Ramos (cell line): ENCODE results near the gene ZC3H12D.
"Not testable (repeated sequence)": the region's sequence is repeated elsewhere in the genome, so short reads cannot be mapped to it uniquely, and the experiment has no call there.

Experiments
- in situ Hi-C: fragments of 300-500 bp; cut with MboI; formaldehyde crosslinking; loops from one replicate; pipeline ENCODE4 v1.14.3; 2022; ENCODE audit warnings: low sequenced_read_pairs; ENCODE audit not compliant: unreplicated experiment

Gene ZC3H12D

DNA sequence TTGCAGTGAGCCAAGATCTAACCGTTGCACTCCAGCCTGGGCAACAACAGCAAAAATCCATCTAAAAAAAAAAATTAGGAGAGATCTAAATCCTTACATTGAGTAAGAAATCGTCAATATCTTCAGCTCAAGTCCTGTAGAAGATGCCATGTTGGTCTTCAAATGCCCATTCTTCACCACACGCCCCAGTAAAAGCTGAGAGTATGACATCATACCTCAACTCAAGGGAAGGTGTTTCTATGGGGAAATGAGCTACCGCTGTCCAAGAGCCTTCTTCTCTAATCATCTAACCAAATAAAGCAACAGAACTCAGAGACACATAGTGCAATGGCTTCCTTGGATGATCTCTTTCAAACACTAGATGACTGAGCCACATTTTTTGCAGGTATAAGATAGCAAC is 2.5 kb upstream of the ZC3H12D start:
- in situ Hi-C loops: no loop called here

DNA sequence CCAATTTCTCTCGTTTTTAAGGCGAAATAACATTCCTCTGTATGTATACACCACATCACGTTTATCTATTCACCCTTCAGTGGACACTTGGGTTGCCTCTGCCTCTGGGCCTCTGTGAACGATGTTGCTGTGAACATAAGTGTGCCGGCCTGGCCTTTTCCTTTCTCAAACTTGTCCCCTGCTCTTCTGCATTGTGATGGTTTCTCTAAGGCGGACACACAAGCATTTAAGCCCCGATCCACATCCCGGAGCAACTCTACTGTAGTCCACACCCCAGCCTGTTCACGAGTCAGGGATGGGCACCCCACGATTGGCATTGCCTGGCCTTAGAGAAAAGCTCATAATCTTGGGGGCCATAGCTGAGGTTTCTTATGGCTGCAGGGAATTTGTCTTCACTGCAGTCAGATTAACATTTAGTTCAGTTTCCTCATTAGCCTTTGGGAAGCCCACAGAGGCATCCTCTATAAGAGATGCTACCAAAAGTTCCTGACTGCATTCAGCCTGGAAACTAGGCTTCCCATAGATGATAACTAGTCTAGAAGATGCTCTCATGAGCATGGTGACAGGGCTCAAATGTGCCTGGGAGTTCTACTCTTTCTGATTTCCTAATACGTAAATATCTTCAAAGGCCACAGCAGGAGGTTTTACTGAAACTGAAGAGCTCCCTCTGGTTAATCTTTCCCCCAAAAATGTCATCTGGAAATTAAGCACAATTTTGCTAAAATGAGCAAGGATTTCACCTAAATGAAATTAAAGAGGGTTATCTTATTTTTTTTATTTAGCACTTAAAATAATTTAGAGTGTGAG is 762 bp downstream of the ZC3H12D start:
- in situ Hi-C loops: no loop called here

- in situ Hi-C loops: no loop called here
Measured at GRCh38 chr6:149483334-149483725, 1.5 kb downstream of the ZC3H12D start.

DNA sequence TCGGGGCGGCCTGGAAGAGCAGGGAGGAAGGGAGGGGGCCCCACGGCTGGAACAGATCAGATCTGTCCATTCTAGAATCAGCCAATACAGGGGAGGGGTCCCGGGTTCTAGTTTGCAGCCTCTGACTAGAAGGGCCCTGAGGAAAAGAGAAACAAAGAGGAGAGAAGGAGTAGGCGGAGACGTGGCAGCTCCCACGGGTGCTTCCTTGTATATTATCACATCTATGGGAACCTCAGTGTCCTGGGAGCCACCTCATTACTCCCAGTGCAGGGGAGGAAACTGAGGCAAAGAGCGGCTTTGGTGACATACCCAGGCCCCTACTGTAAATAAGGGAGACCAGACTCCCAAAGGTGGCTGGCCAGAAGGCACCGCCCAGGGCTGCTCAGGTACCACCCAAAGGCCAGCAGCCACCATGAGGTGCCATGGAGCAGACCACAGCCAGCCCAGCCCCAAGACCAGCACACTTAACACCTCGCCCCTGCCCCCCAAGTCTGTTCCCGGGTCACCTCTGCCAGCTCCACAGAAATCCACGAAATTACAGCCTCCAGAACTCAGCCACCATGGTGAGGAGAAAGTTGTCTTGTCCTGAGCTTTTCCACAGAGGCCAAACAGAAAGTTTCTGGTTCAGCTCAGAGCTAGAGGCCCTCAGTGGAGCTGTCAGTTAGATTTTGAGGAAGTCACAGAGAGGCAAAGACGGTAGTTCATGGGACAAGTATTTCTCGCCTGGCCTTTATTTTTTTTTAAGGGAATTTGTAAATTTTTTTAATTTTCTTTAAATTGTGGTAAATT is 2.1 kb downstream of the ZC3H12D start:
- in situ Hi-C loops: no loop called here

GRCh38 chr6:149480502-149481280 is 4.1 kb downstream of the ZC3H12D start:
- in situ Hi-C loops: no loop called here

DNA sequence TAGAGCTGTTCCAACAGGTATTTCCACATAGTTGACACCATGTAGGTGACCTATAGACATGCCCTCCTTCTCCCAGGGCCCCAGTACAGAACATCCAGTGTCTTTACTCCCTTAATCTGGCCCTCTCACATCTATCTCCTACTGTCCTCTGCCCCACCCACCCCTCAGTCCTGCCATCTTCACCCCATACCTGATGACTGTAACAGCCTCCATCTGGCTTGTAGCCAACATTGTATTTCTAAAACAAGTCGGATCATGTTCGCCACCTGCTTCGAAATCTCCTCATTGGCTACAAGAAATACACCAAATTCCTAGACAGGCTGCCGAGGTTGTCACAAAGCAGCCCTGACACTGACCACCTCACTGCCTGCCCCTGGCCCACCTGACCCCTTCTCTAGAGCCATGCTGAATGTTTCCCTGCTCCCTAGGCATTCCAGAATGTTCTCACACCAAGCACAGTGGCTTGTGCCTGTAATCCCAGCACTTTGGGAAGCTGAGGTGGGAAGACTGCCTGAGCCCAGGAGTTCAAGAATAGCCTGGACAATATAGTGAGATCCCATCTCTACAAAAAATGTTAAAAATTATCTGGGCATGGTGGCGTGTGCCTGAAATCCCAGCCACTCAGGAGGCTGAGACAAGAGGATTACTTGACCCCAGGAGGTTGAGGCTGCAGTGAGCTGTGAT is 6.0 kb downstream of the ZC3H12D start:
- in situ Hi-C loops: no loop called here

- in situ Hi-C loops: no loop called here
Measured at GRCh38 chr6:149477544-149477943, 7.3 kb downstream of the ZC3H12D start.

GRCh38 chr6:149476789-149477455 is 7.9 kb downstream of the ZC3H12D start:
- in situ Hi-C loops: no loop called here

DNA sequence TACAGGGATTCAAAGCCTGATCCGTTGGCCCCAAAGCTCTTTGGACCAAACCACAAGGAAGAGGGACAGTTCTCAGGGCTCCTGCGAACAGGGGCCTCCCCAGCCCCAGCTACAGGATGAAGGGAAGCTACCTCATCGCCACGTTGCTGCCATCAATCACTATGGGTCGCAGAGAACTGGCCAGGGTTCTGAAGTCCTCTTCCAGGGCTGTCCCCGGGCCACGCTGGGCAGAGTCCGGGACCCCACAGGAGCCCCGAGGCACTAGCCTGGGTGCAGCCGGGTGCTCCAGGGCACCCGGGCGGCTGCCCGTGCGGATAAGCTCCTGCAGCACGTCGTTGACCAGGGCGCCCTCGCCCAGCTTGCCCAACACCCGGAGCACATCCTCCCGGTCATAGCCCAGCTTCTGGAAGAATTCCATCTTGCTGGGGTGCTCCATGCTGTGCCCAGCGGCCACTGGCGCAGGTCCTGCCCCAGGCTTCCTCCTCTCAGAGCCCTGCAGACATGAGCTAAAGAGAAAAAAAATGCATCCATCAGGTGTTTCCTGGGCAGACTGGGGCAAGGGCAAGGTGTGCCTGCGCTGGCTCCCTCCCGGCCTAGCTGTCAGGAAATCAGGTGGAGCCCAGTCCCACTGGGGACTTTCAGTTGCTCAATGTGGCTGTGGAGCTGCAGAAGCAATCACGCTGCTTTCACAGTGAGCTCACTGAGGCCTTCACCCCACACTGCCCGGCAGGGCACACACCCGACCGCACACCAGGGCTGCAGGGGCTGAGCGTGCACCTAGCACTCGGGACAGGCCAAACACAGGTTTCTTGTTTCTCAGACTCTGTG is 10.5 kb downstream of the ZC3H12D start:
- in situ Hi-C loops: no loop called here

GRCh38 chr6:149473080-149474052 is 11.4 kb downstream of the ZC3H12D start:
- in situ Hi-C loops: no loop called here

GRCh38 chr6:149472241-149472640 is 12.6 kb downstream of the ZC3H12D start:
- in situ Hi-C loops: no loop called here

- in situ Hi-C loops: no loop called here
Measured at GRCh38 chr6:149471801-149472200, 13.0 kb downstream of the ZC3H12D start.

DNA sequence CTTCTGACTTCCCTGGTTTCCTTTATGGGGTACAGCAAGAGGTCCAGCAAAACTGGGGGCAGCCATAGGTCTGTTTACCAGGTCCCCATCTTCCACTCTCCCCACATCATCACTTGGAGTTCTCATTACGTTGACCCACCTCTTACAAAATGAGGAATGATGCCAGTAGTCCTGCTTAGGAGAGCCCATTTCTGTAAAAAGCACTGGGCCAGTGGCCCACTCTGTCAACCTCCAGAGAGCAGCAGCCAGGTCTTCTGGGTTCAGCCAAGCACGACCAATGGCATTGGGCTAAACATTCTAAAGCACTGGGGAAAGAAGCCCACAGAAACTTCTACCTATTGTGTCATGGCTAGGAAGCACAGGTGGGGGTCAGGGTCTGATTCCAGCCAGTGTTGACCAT is 13.9 kb downstream of the ZC3H12D start:
- in situ Hi-C loops: no loop called here

GRCh38 chr6:149468179-149468578 is 16.6 kb downstream of the ZC3H12D start:
- in situ Hi-C loops: no loop called here

DNA sequence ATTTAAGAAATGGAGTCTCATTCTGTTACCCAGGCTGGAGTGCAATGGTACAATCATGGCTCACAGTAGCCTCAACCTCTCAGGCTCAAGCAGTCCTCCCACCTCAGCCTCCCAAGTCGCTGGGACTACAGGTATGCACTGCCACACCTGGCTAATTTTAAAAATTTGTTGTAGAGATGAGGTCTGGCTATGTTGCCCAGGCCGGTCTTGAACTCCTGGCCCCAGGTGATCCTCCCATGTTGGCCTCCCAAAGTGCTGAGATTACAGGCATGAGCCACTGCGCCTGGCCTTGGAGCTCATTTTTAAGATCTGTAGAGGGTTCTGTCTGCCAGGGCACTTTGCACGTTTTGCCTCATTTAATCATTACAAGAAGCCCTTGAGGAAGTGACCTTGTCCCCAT is 17.5 kb downstream of the ZC3H12D start:
- in situ Hi-C loops: no loop called here

GRCh38 chr6:149464411-149464810 is 20.4 kb downstream of the ZC3H12D start:
- in situ Hi-C loops: no loop called here

DNA sequence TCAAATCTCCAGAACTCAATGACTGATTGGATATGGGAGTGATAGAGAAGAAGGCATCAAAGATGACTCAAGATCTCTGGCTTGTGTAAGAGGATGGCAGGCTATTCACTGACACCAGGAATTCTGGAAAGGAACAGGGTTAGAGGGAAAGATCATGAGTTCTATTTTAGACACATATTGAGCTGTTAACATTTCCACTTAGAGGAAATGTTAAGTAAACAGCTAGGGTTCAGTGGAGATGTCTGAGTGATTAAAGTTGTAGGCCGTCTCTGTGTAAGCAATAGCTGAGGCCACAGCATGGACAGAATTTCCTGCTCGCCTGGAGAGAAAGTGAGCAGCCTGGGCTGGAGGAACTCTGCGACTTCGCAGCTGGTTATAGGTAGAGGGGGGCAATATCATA is 21.0 kb downstream of the ZC3H12D start:
- in situ Hi-C loops: no loop called here

GRCh38 chr6:149462712-149463111 is 22.1 kb downstream of the ZC3H12D start:
- in situ Hi-C loops: not testable (repeated sequence)
